GM12878 (cell line): ENCODE data around the gene APCDD1. TPM values are rescaled to one million over a fixed set of nuclear protein-coding genes. Genes with fewer than 3 reads are reported as not detected.

Experiments used
- ATAC-seq: fragments of 200-7000 bp; cut with Tn5 transposase; 3 replicates; pipeline ENCODE4 v1.9.1; 2020; ENCODE audit warnings: mild to moderate bottlenecking, moderate library complexity
- BruUV-seq: library from RNA; stranded (reverse); fragments of 400-500 nt; replicated peaks from 2 replicates; lab custom pipeline; 2021; lab: Mats Ljungman, UMichigan
- CTCF ChIA-PET: fragments of 300-600 bp; sonication (Branson Sonifier 250); formaldehyde crosslinking; extraction: SDS; loops from one replicate; lab custom pipeline; 2021; ENCODE audit warnings: inconsistent platforms; lab: Yijun Ruan, JAX
- POLR2A ChIA-PET: fragments of 350-600 bp; formaldehyde crosslinking; extraction: SDS; loops from one replicate; lab custom pipeline; 2021; ENCODE audit warnings: inconsistent platforms; lab: Charles Lee
- RAD21 ChIA-PET: fragments of 300-600 bp; sonication (Branson Sonifier 250); formaldehyde crosslinking; loops from one replicate; lab custom pipeline; 2023; ENCODE audit warnings: antibody characterized with exemption; ENCODE audit not compliant: unreplicated experiment; lab: Charles Lee
- SMC1A ChIA-PET: fragments of 300-600 bp; sonication (Branson Sonifier 250); formaldehyde crosslinking; loops from one replicate; lab custom pipeline; 2023; ENCODE audit not compliant: unreplicated experiment, uncharacterized antibody; lab: Charles Lee
- DNase-seq: peaks from one replicate; pipeline ENCODE4 v3.0.0-alpha.2; 2011; ENCODE audit warnings: low read depth, low spot score
- FAIRE-seq: peaks from 3 replicates; lab custom pipeline; 2011; peaks lifted over from hg19 to GRCh38; lab: Jason Lieb, UNC
- H2AFZ ChIP-seq: 2 replicates; pipeline ENCODE4 v1.6.0; 2011; ENCODE audit warnings: low read depth, low read length, control low read depth; ENCODE audit not compliant: control insufficient read depth
- H3K27ac ChIP-seq: 2 replicates; pipeline ENCODE4 v1.5.1; 2011; ENCODE audit warnings: control low read depth; ENCODE audit not compliant: control insufficient read depth, insufficient read depth
- H3K27me3 ChIP-seq, 2 experiments: replicated peaks in 1 of 2; 2 replicates each; pipeline versions ENCODE4 v1.6.0 to v1.6.1; 2011; ENCODE audit warnings: low read length in 1 of 2; ENCODE audit not compliant: control insufficient read depth in 2 of 2, insufficient read depth in 2 of 2
- H3K36me3 ChIP-seq, 2 experiments: 2 replicates each; pipeline ENCODE4 v1.5.1; 2011; ENCODE audit warnings: low read length in 1 of 2; ENCODE audit not compliant: control insufficient read depth in 2 of 2, insufficient read depth in 2 of 2
- H3K4me1 ChIP-seq: 2 replicates; pipeline ENCODE4 v1.6.1; 2011; ENCODE audit warnings: mild to moderate bottlenecking, low read length, moderate library complexity, mixed read lengths; ENCODE audit not compliant: control insufficient read depth, insufficient read depth
- H3K4me2 ChIP-seq: 2 replicates; pipeline ENCODE4 v1.6.0; 2011; ENCODE audit warnings: control low read depth; ENCODE audit not compliant: control insufficient read depth, insufficient read depth
- H3K4me3 ChIP-seq: fragments of 200-600 bp; sonication (generic); 2 replicates; pipeline ENCODE4 v1.5.1; 2016
- H3K79me2 ChIP-seq: 2 replicates; pipeline ENCODE4 v1.6.0; 2011; ENCODE audit warnings: low read length; ENCODE audit not compliant: control insufficient read depth, insufficient read depth
- H3K9ac ChIP-seq: 2 replicates; pipeline ENCODE4 v1.8.0; 2011; ENCODE audit warnings: low read length, control low read depth, mixed read lengths; ENCODE audit not compliant: control insufficient read depth, insufficient read depth
- H3K9me3 ChIP-seq: replicated peaks from 3 replicates; pipeline ENCODE4 v1.5.1; 2011; ENCODE audit warnings: mild to moderate bottlenecking, low read length; ENCODE audit not compliant: control insufficient read depth, insufficient read depth
- H4K20me1 ChIP-seq: 2 replicates; pipeline ENCODE4 v1.6.0; 2011; ENCODE audit not compliant: control insufficient read depth, insufficient read depth
- DPF2 ChIP-seq: fragments of 450-650 bp; IDR thresholded peaks from 2 replicates; pipeline ENCODE4 v1.6.1; 2017; ENCODE audit warnings: mild to moderate bottlenecking
- FOXK2 ChIP-seq: fragments of 450-650 bp; IDR thresholded peaks from 2 replicates; pipeline ENCODE4 v1.6.1; 2017; ENCODE audit warnings: mild to moderate bottlenecking, moderate library complexity
- GATAD2B ChIP-seq: fragments of 450-650 bp; conservative IDR thresholded peaks from 2 replicates; pipeline ENCODE4 v1.6.1; 2017; ENCODE audit warnings: low read depth, mild to moderate bottlenecking, moderate library complexity
- HDAC2 ChIP-seq: fragments of 200-600 bp; sonication (generic); IDR thresholded peaks from 2 replicates; pipeline ENCODE4 v1.6.1; 2017
- NKRF ChIP-seq: fragments of 450-650 bp; conservative IDR thresholded peaks from 2 replicates; pipeline ENCODE4 v1.6.1; 2017; ENCODE audit warnings: mild to moderate bottlenecking, moderate library complexity
- NRF1 ChIP-seq: conservative IDR thresholded peaks from 2 replicates; pipeline ENCODE4 v1.6.1; 2011; ENCODE audit warnings: mild to moderate bottlenecking, low read depth, low read length, improper control_type of control experiment
- POLR2A ChIP-seq: IDR thresholded peaks from 2 replicates; pipeline ENCODE4 v1.6.1; 2011; ENCODE audit warnings: low read depth, mild to moderate bottlenecking, low read length
- POLR2AphosphoS2 ChIP-seq: IDR thresholded peaks from 2 replicates; pipeline ENCODE4 v1.6.1; 2011; ENCODE audit warnings: low read depth, mild to moderate bottlenecking, low read length, improper control_type of control experiment, moderate library complexity
- RUNX3 ChIP-seq: IDR thresholded peaks from 2 replicates; pipeline ENCODE4 v1.6.1; 2012; ENCODE audit warnings: low read length, inconsistent platforms
- SKIL ChIP-seq: fragments of 450-650 bp; IDR thresholded peaks from 2 replicates; pipeline ENCODE4 v1.6.1; 2017; ENCODE audit warnings: mild to moderate bottlenecking, low read depth, inconsistent platforms; ENCODE audit not compliant: poor library complexity, severe bottlenecking
- ZBTB40 ChIP-seq: fragments of 450-650 bp; IDR thresholded peaks from 2 replicates; pipeline ENCODE4 v1.6.1; 2016; ENCODE audit warnings: mild to moderate bottlenecking, moderate library complexity, borderline replicate concordance
- WGBS: methylation state at CpG from one replicate; pipeline ENCODE4 v1.1.6; 2016; ENCODE audit warnings: low lambda C conversion rate; ENCODE audit not compliant: insufficient replicate concordance, insufficient coverage; ENCODE audit errors: missing lambda C conversion rate; 5-methylcytosine and 5-hydroxymethylcytosine counted together
- in situ Hi-C: fragments of 300-500 bp; cut with MboI; formaldehyde crosslinking; loops from 9 replicates; pipeline ENCODE4 v1.14.3; 2018; ENCODE audit warnings: mixed read lengths
- intact Hi-C: fragments of 100-400 bp; cut with micrococcal nuclease; formaldehyde crosslinking; loops from one replicate; pipeline ENCODE4 v1.14.2; 2022; ENCODE audit not compliant: unreplicated experiment
- polyA plus RNA-seq, 11 experiments: library from polyadenylated mRNA; depleted of rRNA in 4 of 11; unstranded in 6 of 11; stranded (reverse) in 5 of 11; fragments of >200 nt; fragmentation: Nextera tagmentation in 4 of 11; fragmentation: Illumina TruSeq in 1 of 11; extraction: Ambion mirVana in 4 of 11; extraction: Trizol in 1 of 11; gene quantifications; 1 replicate in 1 of 11; 2 replicates in 10 of 11; pipeline versions ENCODE4 v1.2.1 to v1.2.3, GENCODE V29; 2011 to 2016; ENCODE audit warnings: inconsistent platforms in 2 of 11, missing spikeins in 2 of 11, low read depth in 1 of 11
- total RNA-seq, 4 experiments: library from RNA; depleted of rRNA in 3 of 4; stranded (reverse); fragments of >200 nt in 3 of 4; fragmentation: Illumina TruSeq in 1 of 4; extraction: Trizol in 1 of 4; gene quantifications; 2 replicates each; pipeline versions ENCODE4 v1.2.1 to v1.2.3, GENCODE V29; 2013 to 2021

The APCDD1 gene
- total and polyA plus RNA-seq, 10 of the 15 experiments (the other 5 are each of a cell fraction or from before 2014, with no cell fraction given): not detected

- TF ChIP-seq SKIL (no peak), POLR2AphosphoS2 (peak; percentile 82; the same call in 1 of the 2 replicates), GATAD2B (0 out of 2 replicates have a peak, but pooled peaks have one; percentile 21), POLR2A (peak; percentile 88), FOXK2 (no peak)
- TF ChIP-seq, all 136 proteins: peak for 40
Measured at GRCh38 chr18:10525697-10526560, 71.5 kb downstream of the APCDD1 start, which contains the start of gene NAPG (continued).

- Histone ChIP-seq H3K4me3 (peak overlapping the region; percentile 97), H3K79me2 (peaks cover 53% of the 10 kb centered on the region), H3K27ac (peak overlapping the region; percentile 68), H3K36me3 (0 out of 4 replicates have a peak, but pooled peaks cover 0 to 2% of the 10 kb centered on the region in 2 experiments), H3K4me2 (peak overlapping the region; percentile 83; the same call in 1 of the 2 replicates), H3K4me1 (peaks cover 16% of the 10 kb centered on the region), H3K9ac (peak overlapping the region; percentile 94), H4K20me1 (no peaks in the 10 kb centered on the region), H2AFZ (no peak overlapping the region; the same call in 1 of the 2 replicates), H3K27me3 (no peaks in the 10 kb centered on the region), H3K9me3 (no peaks in the 10 kb centered on the region)
- FAIRE-seq (no peak), DNase-seq (no peak), ATAC-seq (peak; percentile 22)
- POLR2A ChIA-PET: no interaction called here
- no TSS peak for BruUV-seq
- TF ChIP-seq RUNX3 (0 out of 2 replicates have a peak, but pooled peaks have one; percentile 14), HDAC2 (no peak), ZBTB40 (0 out of 2 replicates have a peak, but pooled peaks have one; percentile 15), NKRF (peak; percentile 3; the same call in 1 of the 2 replicates), DPF2 (no peak), NRF1 (no peak)
- SMC1A ChIA-PET: interaction anchor here (1.3 to 1.4 kb wide), 2 partner anchors 325 to 628 kb away, joined by 3 to 5 read pairs; no protein-coding TSS in a partner anchor
- in situ Hi-C loops: no loop called here
- CTCF ChIA-PET: interaction anchor here (1.1 to 2.5 kb wide), 2 partner anchors 627 to 637 kb away, joined by 3 to 9 read pairs; no protein-coding TSS in a partner anchor
- RAD21 ChIA-PET: interaction anchor here (1.4 to 2.4 kb wide), 3 partner anchors 9 to 627 kb away, joined by 5 to 7 read pairs (median 7); no protein-coding TSS in a partner anchor
- intact Hi-C loops: no loop called here
- under 1% methylated on average over 11 of the region's 11 CpGs for WGBS
Measured at GRCh38 chr18:10526561-10526949, 72.1 kb downstream of the APCDD1 start.
